ENCODE measurements around the gene SPINK5.

Gene SPINK5

GRCh38 chr5:148094336-148094735, 30.6 kb downstream of the SPINK5 start:
- no peaks in the 10 kb centered on the region for H3K9me3 Mint-ChIP-seq
- peak overlapping the region; percentile 63 for H3K27ac Mint-ChIP-seq
- TF ChIP-seq CTCF (IDR thresholded peaks at IDR 0.05) = no peak
- H3K4me1 Mint-ChIP-seq = peaks cover 16% of the 10 kb centered on the region
- H3K36me3 Mint-ChIP-seq (ENCODE audit: low read depth) = no peaks in the 10 kb centered on the region
- H3K27me3 Mint-ChIP-seq (ENCODE audit: low read depth, poor library complexity) = peaks cover 6% of the 10 kb centered on the region
- no peak overlapping the region for H3K4me3 Mint-ChIP-seq
- DNase-seq = no peak

- no peak for TF ChIP-seq CTCF (IDR thresholded peaks at IDR 0.05)
- no peaks in the 10 kb centered on the region for H3K4me1 Mint-ChIP-seq
- H3K4me3 Mint-ChIP-seq = no peak overlapping the region
- no peak for DNase-seq
- peaks cover 4% of the 10 kb centered on the region for H3K27me3 Mint-ChIP-seq (ENCODE audit: low read depth, poor library complexity)
- H3K9me3 Mint-ChIP-seq = no peaks in the 10 kb centered on the region
- H3K36me3 Mint-ChIP-seq (ENCODE audit: low read depth) = no peaks in the 10 kb centered on the region
- H3K27ac Mint-ChIP-seq = no peak overlapping the region
Measured at GRCh38 chr5:148104226-148104625, 40.4 kb downstream of the SPINK5 start.

GRCh38 chr5:148107608-148108007, 43.8 kb downstream of the SPINK5 start:
- TF ChIP-seq CTCF (IDR thresholded peaks at IDR 0.05) = no peak
- Mint-ChIP-seq H3K9me3 (no peaks in the 10 kb centered on the region), H3K27me3 (ENCODE audit: low read depth, poor library complexity) (no peaks in the 10 kb centered on the region), H3K36me3 (ENCODE audit: low read depth) (no peaks in the 10 kb centered on the region), H3K27ac (no peak overlapping the region), H3K4me3 (no peak overlapping the region), H3K4me1 (no peaks in the 10 kb centered on the region)
- DNase-seq = no peak

- Mint-ChIP-seq H3K27ac (no peak overlapping the region), H3K27me3 (ENCODE audit: low read depth, poor library complexity) (no peaks in the 10 kb centered on the region), H3K9me3 (no peaks in the 10 kb centered on the region), H3K36me3 (ENCODE audit: low read depth) (no peaks in the 10 kb centered on the region), H3K4me3 (no peak overlapping the region), H3K4me1 (no peaks in the 10 kb centered on the region)
- DNase-seq = no peak
- no peak for TF ChIP-seq CTCF (IDR thresholded peaks at IDR 0.05)
Measured at GRCh38 chr5:148113243-148113642, 49.5 kb downstream of the SPINK5 start.

- H3K4me1 Mint-ChIP-seq = no peaks in the 10 kb centered on the region
- no peaks in the 10 kb centered on the region for H3K27me3 Mint-ChIP-seq (ENCODE audit: low read depth, poor library complexity)
- peaks cover 5% of the 10 kb centered on the region for H3K36me3 Mint-ChIP-seq (ENCODE audit: low read depth)
- H3K9me3 Mint-ChIP-seq = no peaks in the 10 kb centered on the region
- TF ChIP-seq CTCF (IDR thresholded peaks at IDR 0.05) = no peak
- DNase-seq = no peak
- H3K27ac Mint-ChIP-seq = no peak overlapping the region
- no peak overlapping the region for H3K4me3 Mint-ChIP-seq
Measured at GRCh38 chr5:148120317-148120716, 56.5 kb downstream of the SPINK5 start.

GRCh38 chr5:148125641-148126040, 61.9 kb downstream of the SPINK5 start:
- no peak overlapping the region for H3K4me3 Mint-ChIP-seq
- TF ChIP-seq CTCF (IDR thresholded peaks at IDR 0.05) = peak; percentile 32
- H3K27ac Mint-ChIP-seq = no peak overlapping the region
- DNase-seq = no peak
- no peaks in the 10 kb centered on the region for H3K27me3 Mint-ChIP-seq (ENCODE audit: low read depth, poor library complexity)
- no peaks in the 10 kb centered on the region for H3K4me1 Mint-ChIP-seq
- H3K36me3 Mint-ChIP-seq (ENCODE audit: low read depth) = no peaks in the 10 kb centered on the region
- H3K9me3 Mint-ChIP-seq = no peaks in the 10 kb centered on the region
